Superior temporal gyrus (tissue), 1 donor: ENCODE data around the gene GAN.

ENCODE experiments used
- DNase-seq: peaks from one replicate; pipeline ENCODE4 v3.0.0-alpha.2; 2016; ENCODE audit errors: extremely low spot score

Gene GAN

GRCh38 chr16:81357711-81358260 is 43.0 kb downstream of the GAN start:
- DNase-seq, result no peak

DNA sequence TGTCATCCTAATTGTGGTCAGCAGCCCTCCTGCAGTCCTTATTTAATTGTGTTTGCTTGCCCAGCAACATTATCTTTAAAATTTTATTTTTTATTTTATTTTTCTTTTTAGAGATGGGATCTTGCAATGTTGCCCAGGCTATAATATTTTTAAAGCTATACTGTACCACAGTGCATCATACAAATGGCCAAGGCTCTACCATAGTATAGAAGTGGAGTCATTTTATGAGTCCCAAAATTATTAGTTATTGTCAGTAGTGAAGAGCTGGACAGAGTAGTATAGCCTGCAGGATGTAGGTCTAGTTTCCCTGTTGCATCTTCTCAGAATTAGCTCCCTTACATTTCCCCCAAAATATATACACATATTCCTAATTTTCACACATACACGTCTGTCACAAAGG is 44.1 kb downstream of the GAN start:
- no peak for DNase-seq

GRCh38 chr16:81360135-81360534 is 45.4 kb downstream of the GAN start:
- no peak for DNase-seq

DNA sequence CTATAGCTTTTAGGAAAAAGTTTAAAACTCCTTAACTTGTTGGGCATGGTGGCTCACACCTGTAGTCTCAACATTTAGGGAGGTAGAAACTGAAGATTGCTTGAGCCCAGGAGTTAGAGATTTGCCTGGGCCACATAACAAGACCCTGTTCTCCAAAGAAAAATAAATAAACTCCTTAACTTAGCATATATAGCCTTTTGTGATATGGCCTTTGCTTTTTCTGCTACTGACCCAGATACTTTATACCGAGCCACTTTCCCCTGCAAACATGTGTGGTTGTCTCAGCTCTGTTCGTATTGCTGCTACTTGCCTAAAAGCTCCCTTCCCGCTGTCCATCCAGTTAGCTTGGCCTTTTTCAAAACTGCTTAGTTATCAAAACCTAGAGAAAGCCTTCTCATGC is 51.0 kb downstream of the GAN start:
- DNase-seq, result no peak

- peak; percentile 89 for DNase-seq
Observed at GRCh38 chr16:81366316-81366932, 51.7 kb downstream of the GAN start.

- no peak for DNase-seq
Observed at GRCh38 chr16:81367821-81368220, 53.1 kb downstream of the GAN start.

GRCh38 chr16:81369888-81370504 is 55.2 kb downstream of the GAN start:
- DNase-seq, result no peak

DNA sequence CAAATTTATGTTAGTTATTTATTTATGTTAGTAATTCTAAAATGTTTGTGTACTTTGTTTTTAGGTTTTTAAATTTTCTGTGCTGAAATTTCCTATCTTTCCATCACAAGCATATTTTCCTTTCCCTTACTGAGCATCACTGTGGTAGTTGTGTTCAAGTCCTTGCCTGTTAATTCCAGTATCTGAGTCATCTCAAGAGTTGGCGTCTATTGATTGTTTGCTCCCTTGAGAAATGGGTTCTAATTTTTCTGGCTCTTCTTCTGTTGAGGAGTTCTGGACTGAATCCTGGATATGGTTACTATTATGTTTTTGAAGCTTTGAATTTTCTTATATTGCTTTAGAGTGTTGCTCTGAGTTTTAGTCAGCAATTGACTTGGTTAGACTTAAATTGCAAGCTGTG is 56.3 kb downstream of the GAN start:
- DNase-seq, result no peak

DNA sequence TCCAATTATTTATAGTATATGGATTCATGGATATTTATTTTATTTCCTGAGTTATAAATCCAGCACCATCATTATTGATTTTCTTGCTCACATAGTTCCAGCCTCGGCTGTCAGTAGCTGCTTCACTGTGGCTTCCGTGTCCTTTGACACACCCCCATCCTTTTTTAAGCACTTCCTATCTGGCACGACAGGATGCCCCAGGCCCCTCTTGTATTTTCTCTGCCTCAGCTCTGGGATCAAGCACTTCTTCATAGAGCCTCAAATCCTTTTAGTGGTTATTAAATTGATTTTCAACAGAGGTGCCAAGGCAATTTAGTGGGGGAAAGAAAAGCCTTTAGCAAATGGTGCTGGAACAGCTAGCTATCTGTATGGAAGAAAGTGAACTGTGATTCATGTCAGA is 59.8 kb downstream of the GAN start:
- DNase-seq, result no peak

DNA sequence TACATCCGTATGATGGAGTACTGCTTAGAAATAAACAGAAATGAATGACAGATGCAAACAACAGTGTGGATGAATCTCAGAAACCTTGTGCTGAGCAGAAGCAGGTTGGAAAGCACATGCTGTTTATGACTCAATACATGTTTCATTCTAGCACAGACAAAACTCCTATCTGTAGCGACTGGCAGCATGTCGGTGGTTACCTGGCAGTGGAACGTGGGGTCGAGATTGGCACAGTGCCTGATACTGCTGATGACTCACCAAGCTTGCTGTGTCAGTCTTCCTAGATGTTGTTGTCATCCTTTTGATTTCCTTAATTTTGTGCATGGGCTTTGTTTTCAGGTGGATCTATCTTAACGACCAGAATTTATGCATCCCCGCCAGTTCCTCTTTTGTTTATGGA is 62.1 kb downstream of the GAN start:
- no peak for DNase-seq

GRCh38 chr16:81378049-81378448 is 63.3 kb downstream of the GAN start:
- no peak for DNase-seq

DNA sequence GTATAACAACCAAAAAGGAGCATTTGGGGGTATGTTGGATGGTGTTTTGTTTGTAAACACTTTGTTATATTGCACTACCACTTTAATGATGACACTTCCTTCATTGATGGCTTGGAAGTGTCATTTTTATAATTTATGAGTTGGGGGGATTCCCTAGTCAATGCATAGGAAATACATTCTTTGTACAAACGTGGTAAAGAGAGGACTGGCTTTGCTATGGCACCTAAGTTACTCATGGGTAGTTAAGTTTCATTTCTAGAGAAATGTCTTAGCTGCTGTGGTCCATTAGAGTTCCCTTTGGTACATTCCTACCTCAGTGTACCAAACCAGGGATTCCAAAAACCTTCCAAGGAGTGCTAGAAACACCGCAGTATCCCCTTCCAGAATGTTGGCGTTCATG is 66.2 kb downstream of the GAN start:
- no peak for DNase-seq

- peak; percentile 66 for DNase-seq
Observed at GRCh38 chr16:81384006-81384405, 69.2 kb downstream of the GAN start.

DNA sequence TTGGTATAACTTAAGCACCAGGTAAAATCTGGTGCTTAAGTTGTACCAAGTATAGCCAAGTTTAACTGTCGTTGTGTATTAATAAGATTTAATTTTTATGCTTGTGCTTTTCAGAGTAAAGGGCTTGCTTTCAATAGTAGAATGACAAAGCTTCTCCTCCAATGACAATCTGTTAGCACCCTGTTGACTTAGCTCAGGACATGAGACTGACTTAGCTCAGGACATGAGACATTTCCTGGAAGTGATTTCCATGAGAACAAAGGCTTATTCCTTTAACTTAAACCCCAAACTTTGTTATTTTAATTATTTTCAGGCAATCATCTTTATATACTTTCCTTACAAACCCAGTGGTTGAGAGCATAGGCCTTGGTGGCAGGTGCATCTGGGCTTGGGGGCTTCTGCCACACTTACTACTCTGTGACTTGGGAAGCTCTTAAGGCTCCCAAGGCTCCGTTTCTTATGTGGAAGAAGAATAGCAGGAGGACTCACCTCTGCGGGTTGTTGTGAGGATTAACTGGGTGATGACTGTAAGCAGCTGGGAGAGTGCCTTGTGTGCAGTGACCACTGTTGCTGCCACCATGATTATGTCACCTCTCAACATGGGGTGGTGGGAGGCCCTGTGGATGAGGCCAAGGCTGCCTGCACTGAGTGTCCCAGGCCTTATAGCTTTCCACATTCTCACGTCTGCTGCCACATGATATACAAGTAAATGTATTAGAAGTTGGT is 70.4 kb downstream of the GAN start:
- DNase-seq, result no peak

DNA sequence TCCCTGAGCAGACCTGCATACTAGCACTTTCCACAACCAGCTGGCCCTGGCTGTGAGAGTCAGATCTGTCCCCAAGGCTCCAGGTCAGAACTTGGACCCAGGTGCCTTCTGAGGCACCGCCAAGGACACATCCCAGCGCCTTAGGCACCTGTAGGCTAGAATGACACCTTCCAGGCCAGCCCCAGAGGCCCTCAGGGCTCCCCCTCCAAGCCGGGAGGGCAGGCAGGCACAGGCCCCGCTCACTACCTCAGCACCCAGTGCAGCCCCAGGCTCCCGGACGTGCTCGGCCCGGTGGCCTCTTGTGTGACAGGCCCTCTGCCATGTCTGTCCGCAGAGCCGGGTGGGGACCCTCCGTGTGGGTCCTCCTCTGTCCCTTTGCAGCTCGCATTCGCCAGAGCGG is 73.6 kb downstream of the GAN start:
- DNase-seq, result no peak

DNA sequence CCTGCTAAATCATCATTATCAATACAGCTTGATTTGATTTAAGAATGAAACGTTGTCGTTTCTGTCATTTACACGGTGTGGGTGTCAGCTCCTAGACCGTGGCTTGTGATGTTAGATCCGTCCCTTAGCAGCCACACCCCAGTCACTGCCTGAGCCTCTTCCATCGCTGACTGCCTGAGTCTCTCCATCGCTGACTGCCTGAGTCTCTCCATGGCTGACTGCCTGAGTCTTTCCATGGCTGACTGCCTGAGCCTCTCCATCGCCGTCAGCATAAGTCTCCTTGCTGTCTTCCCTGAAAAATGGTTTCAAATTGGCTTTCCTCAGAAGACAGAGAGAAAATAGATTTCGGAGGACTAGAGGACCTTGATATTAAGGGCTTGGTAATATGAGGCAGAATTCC is 76.1 kb downstream of the GAN start:
- no peak for DNase-seq

GRCh38 chr16:81392011-81392410 is 77.2 kb downstream of the GAN start:
- DNase-seq, result no peak

DNA sequence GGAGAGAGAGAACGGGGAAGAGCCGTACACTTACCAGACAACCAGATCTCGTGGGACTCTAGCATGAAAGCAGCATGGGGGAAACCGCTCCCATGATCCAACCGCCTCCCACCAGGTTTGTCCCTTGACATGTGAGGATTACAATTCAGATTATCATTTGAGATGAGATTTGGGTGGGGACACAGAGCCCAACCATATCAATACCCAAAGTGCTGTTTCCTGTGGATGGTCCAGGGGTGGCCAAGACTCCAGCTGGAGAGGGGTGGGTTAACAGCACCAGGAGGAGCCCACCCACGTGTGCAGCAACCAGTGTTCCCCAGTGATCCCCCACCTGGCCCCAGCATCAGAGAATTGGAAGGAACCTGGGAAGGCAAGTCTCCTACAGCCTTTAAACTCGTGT is 79.7 kb downstream of the GAN start:
- no peak for DNase-seq

GRCh38 chr16:81394966-81395655 is 80.3 kb downstream of the GAN start:
- no peak for DNase-seq

DNA sequence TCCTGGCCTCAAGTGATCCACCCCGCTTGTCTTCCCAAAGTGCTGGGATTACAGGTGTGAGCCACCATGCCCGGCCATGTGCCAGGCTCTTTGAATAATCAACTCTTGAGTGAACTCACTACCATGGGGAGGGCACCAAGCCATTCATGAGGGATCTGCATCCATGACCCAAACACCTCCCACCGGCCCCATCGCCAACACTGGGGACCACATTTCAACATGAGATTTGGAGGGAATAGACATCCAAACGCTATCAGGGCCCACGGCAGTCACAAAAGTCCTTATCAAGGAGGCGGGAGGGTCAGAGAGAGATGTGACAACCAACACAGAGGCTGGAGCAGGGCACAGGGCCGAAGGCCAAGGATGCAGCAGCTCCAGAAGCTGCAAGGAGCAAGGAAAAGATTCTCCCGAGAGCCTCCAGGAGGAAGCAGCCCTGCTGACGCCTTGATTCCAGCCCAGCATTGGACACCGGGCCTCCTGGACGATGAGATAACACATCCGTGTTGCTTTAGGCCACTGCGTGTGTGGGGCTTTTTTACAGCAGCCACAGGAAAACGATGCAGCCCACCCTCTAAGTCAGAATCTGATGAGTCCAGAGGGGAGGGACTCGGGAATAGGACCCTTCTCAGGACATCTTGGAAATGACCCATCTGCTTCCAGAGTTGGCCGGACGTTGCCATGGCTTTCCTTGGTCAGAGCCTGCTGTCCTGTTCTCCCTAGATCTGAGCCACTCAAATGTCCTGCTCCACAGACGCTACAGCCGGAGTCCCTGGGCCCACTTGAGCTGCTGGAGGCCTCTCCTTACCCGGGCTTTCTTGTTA is 82.5 kb downstream of the GAN start:
- DNase-seq, result no peak

DNA sequence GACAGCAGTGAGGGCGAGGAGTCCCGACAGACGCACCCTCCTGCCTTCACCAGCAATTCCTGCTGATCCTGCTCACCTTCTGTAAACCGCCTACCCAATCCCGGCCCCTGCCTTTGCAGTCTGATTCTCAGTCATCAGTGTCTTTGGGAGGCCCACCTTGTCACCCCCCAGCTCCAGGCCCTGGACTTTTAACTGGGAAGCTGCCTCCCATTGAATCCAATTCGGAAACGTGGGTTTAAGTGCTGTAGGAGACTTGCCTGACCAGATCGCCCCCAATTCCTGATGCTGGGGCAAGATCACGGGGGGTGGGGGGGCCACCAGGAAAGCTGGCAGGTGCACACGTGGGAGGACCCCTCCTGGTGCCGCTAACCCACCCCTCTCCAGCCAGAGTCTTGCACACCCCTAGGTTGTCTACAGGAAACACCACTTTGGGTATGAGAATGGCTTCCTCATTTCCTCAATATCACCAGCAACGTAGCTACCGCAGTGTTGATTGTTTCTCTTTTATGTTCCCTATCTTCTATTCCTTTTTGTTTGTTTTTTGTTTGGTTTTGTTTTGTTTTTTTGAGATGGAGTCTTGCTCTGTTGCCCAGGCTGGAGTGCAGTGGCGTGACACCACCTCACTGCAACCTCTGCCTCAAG is 83.2 kb downstream of the GAN start:
- DNase-seq, result no peak
